ENCODE measurements around the gene ALG14.

DNA sequence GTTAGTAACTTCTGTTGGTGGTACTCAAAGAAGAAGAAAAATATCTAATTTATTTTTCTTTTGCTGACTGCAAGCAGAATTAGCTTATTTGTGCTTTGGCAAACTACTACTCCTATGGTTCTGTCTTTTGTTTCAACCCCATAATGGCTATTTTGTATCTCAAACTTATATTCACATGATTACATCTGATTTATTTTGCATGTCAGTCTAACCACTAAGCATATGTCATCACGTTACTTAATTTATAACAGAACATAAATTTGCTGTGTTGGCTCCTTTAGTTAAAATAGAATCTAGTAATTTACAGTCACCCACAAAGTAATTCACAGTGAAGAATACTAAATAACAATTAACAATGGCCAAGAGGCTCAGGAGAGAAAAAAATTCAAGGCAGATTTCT lies 106.7 kb downstream of the ALG14 start:
- TF ChIP-seq SP1 (IDR thresholded peaks at IDR 0.05) (no peak), FOXA1 (IDR thresholded peaks at IDR 0.05) (no peak), NFRKB (IDR thresholded peaks at IDR 0.05) (no peak), FOXK2 (IDR thresholded peaks at IDR 0.05) (no peak), ELF4 (IDR thresholded peaks at IDR 0.05) (no peak), SUZ12 (IDR thresholded peaks at IDR 0.05) (no peak), TARDBP (IDR thresholded peaks at IDR 0.05) (no peak), FOXM1 (IDR thresholded peaks at IDR 0.05; ENCODE audit: borderline replicate concordance) (no peak), HDGF (IDR thresholded peaks at IDR 0.05; ENCODE audit: borderline replicate concordance) (no peak), CTBP1 (IDR thresholded peaks at IDR 0.05; ENCODE audit: borderline replicate concordance) (no peak), ARNT (IDR thresholded peaks at IDR 0.05) (no peak), ZNF384 (IDR thresholded peaks at IDR 0.05) (no peak)
- TF ChIP-seq, protein P1, sequence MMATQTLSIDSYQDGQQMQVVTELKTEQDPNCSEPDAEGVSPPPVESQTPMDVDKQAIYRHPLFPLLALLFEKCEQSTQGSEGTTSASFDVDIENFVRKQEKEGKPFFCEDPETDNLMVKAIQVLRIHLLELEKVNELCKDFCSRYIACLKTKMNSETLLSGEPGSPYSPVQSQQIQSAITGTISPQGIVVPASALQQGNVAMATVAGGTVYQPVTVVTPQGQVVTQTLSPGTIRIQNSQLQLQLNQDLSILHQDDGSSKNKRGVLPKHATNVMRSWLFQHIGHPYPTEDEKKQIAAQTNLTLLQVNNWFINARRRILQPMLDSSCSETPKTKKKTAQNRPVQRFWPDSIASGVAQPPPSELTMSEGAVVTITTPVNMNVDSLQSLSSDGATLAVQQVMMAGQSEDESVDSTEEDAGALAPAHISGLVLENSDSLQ (IDR thresholded peaks at IDR 0.05) = peak; percentile 31; the same call in 1 of the 2 replicates
